ENCODE results near the gene VGLL3. TPM values are rescaled to one million over a fixed set of nuclear protein-coding genes. Genes with fewer than 3 reads are reported as not detected.

The VGLL3 gene
- total and polyA plus RNA-seq, 3 donors from 2014 or later = 8.3 to 27.6 (median 14.3) TPM

DNA sequence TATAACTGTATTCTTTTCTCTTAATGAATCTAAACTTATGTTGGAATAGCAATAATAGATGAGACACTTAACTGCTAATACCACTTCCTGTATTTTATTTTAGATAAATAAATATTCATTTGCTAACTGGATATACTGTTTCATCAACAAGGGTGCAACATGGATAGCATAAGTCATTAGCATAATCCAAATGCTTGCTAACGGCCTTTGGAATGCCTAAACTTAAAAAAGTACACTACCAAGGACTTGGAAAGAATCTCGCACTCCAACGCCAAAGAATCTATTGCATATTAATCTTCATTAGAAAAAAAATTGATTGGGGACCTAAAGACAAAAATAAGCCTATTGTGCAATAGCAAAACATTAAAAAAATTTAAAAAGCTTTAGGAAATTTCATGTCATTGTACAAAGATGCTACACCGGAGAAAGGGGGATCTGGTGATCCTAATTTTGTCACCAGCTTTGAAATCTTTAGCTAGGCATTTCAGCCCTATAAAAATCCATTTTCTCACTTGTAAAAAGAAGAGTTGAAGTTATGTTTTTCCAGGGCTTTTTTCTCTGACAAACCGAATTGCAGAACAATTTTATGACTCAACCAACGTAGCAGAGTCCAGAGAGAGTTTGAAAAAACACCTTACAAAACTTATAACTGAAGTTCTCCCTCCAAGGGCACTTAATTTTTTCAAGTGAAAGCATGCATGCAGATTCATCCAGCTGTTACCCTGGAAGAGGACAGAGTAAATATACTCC is 4.1 kb downstream of the VGLL3 start:
- WGBS, 2 donors = 53 to 55% methylated on average over 6 of the region's 6 CpGs
- Histone ChIP-seq H3K36me3 (ENCODE audit: low read depth, missing control alignments) (no peaks in the 10 kb centered on the region), H3K4me3 (peak overlapping the region in 1 of 2 donors; percentile 17), H3K27ac (peak overlapping the region; percentile 63 to 96), H3K4me1 (peaks cover 3% of the 10 kb centered on the region), H3K27me3 (no peaks in the 10 kb centered on the region), H3K9me3 (no peaks in the 10 kb centered on the region)
- intact Hi-C loops (cut with DNase I; ENCODE audit: low total_unique reads) = no loop called here
- no peak for DNase-seq
- no peak for TF ChIP-seq POLR2A (IDR thresholded peaks at IDR 0.05)
- TF ChIP-seq, protein P1, sequence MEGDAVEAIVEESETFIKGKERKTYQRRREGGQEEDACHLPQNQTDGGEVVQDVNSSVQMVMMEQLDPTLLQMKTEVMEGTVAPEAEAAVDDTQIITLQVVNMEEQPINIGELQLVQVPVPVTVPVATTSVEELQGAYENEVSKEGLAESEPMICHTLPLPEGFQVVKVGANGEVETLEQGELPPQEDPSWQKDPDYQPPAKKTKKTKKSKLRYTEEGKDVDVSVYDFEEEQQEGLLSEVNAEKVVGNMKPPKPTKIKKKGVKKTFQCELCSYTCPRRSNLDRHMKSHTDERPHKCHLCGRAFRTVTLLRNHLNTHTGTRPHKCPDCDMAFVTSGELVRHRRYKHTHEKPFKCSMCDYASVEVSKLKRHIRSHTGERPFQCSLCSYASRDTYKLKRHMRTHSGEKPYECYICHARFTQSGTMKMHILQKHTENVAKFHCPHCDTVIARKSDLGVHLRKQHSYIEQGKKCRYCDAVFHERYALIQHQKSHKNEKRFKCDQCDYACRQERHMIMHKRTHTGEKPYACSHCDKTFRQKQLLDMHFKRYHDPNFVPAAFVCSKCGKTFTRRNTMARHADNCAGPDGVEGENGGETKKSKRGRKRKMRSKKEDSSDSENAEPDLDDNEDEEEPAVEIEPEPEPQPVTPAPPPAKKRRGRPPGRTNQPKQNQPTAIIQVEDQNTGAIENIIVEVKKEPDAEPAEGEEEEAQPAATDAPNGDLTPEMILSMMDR (IDR thresholded peaks at IDR 0.05) = no peak

DNA sequence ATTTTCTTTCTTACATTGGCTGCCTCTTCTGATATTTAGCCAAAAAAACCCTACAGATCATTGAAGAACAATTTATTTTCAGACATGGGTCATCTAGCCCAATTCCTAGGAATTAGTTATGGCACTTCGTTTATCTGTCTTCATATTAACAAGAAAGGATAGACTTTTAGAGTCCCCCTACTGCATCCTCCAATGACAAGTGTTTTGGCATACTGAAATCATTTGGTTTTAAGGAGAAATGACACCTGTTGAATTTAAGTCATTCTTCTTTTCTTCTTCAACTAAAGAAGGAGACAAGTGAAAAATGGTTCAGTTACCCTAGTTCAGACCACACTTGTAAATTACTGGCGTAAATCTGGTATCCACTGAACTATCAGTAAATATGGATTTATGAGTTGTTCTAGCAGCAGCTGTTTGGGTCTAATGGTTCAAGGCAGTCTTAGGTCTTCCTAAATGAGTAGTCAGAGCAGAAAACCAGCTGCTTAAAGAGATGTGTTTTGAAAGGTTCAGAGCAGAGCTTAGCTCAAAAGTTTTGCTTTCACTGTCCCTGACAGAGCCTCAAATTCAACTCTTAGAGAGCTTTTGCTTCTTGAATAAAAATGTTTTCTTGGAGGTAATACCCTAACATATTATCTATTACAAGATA is 5.6 kb downstream of the VGLL3 start:
- peaks cover 3% of the 10 kb centered on the region for H3K4me1 ChIP-seq
- WGBS, 2 donors = 42 to 62% methylated on average over 2 of the region's 2 CpGs
- H3K27ac ChIP-seq = peak overlapping the region; percentile 63 to 96
- H3K36me3 ChIP-seq (ENCODE audit: low read depth, missing control alignments) = no peaks in the 10 kb centered on the region
- TF ChIP-seq POLR2A (IDR thresholded peaks at IDR 0.05) = no peak
- TF ChIP-seq, protein P1 (IDR thresholded peaks at IDR 0.05) = no peak
- H3K9me3 ChIP-seq = no peaks in the 10 kb centered on the region
- intact Hi-C loops (cut with DNase I; ENCODE audit: low total_unique reads) = no loop called here
- H3K4me3 ChIP-seq = no peak overlapping the region
- no peak for DNase-seq
- H3K27me3 ChIP-seq = no peaks in the 10 kb centered on the region

DNA sequence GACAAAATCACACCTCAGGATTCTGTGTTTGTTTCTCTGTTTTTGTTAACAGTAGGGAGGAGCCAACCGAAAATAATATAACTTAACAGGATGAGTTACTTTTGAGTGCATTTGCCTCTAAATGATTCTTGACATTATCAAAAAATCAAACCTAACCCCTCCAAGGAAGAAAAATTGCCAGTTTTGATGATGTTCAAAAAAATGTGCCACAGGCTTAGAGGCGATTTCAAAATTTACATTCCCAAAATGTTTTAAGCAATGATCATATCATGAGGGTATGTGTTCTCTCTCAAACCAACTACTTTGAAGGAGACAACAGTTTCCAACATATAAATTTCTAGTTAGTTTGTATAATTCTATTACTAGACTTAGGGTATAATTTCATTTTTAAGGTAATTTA is 6.7 kb downstream of the VGLL3 start:
- WGBS, 2 donors = 86 to 88% methylated on average over 2 of the region's 2 CpGs
- Histone ChIP-seq H3K4me1 (peaks cover 3% of the 10 kb centered on the region), H3K4me3 (no peak overlapping the region), H3K27ac (peak overlapping the region; percentile 63 to 96), H3K9me3 (no peaks in the 10 kb centered on the region), H3K36me3 (ENCODE audit: low read depth, missing control alignments) (no peaks in the 10 kb centered on the region), H3K27me3 (no peaks in the 10 kb centered on the region)
- no peak for DNase-seq
- no peak for TF ChIP-seq POLR2A (IDR thresholded peaks at IDR 0.05)
- TF ChIP-seq, protein P1 (IDR thresholded peaks at IDR 0.05) = no peak
- intact Hi-C loops (cut with DNase I; ENCODE audit: low total_unique reads) = no loop called here

DNA sequence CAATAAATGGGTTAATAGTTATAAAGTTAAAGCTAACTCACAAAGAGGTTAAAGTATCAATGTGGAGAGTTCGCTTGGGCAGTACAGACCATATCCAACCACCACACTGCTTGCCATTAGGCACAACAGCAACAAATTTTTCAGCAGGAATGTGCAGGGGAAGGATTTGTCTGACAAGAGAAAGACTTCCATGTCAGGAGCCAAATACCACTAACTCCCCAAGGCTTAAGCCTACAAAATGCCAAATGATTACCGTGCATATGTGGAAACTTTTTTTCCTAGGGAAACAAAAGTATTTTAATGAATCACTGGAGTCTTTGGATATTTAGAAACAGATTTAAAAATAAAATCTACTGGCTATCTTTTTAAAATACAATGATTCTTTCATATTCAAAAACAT is 8.1 kb downstream of the VGLL3 start:
- Histone ChIP-seq H3K27ac (peak overlapping the region; percentile 40 to 96), H3K36me3 (ENCODE audit: low read depth, missing control alignments) (no peaks in the 10 kb centered on the region)
- WGBS, 2 donors = 36 to 40% methylated on average over 2 of the region's 2 CpGs

DNA sequence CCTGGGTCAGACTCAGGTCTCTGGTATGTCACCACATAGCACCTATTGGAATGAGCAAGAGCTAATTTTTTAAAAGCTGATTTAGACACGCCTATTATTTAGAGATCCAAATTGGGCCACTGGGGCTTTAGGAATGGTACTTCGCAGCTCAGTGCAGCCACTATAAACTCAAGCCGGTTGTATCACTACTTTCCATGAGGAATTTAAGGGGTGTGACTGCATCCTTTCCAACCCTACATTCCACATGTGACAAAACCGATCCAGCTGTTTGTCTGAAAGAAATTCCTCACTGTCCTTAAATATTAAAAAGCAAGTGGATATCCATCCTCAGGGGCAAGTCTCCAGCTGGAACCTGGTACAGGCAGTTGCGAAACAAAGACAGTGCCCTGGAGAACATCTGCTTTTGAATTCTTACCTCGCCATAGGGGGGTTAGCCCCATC is 12.8 kb downstream of the VGLL3 start:
- no peaks in the 10 kb centered on the region for H3K9me3 ChIP-seq
- no peaks in the 10 kb centered on the region for H3K27me3 ChIP-seq
- DNase-seq = peak; percentile 50
- no peak for TF ChIP-seq POLR2A (IDR thresholded peaks at IDR 0.05)
- TF ChIP-seq, protein P1 (IDR thresholded peaks at IDR 0.05) = no peak
- intact Hi-C loops (cut with DNase I; ENCODE audit: low total_unique reads) = no loop called here
- no peak overlapping the region for H3K4me3 ChIP-seq
- no peaks in the 10 kb centered on the region for H3K36me3 ChIP-seq (ENCODE audit: low read depth, missing control alignments)
- H3K4me1 ChIP-seq = peaks cover 8% of the 10 kb centered on the region
- H3K27ac ChIP-seq = peak overlapping the region; percentile 32 to 78
- 46 to 59% methylated on average over 6 of the region's 6 CpGs for WGBS, 2 donors

More for the DNA sequence above, 8.1 kb downstream of the VGLL3 start:
- intact Hi-C loops (cut with DNase I; ENCODE audit: low total_unique reads) = no loop called here
- Histone ChIP-seq H3K4me3 (no peak overlapping the region), H3K9me3 (no peaks in the 10 kb centered on the region), H3K4me1 (peaks cover 3% of the 10 kb centered on the region), H3K27me3 (no peaks in the 10 kb centered on the region)
- DNase-seq = no peak
- no peak for TF ChIP-seq POLR2A (IDR thresholded peaks at IDR 0.05)
